ENCODE measurements around the gene TPD52L2.
A peak's percentile ranks its signal among the peaks of the same experiment; 100 is the strongest.

The TPD52L2 gene

GRCh38 chr20:63934271-63935068 is 69.4 kb downstream of the TPD52L2 start:
- no peak overlapping the region for H3K4me3 ChIP-seq (ENCODE audit: control insufficient read depth, low read depth, low read length)
- peak; percentile 26 for TF ChIP-seq CTCF (conservative IDR thresholded peaks at IDR 0.05; ENCODE audit: control insufficient read depth, insufficient read depth, low read depth, low read length)
- no peak for DNase-seq (ENCODE audit: low read depth)

GRCh38 chr20:63935447-63935846 is 70.4 kb downstream of the TPD52L2 start:
- no peak for DNase-seq (ENCODE audit: low read depth)
- no peak for TF ChIP-seq CTCF (conservative IDR thresholded peaks at IDR 0.05; ENCODE audit: control insufficient read depth, insufficient read depth, low read depth, low read length)
- no peak overlapping the region for H3K4me3 ChIP-seq (ENCODE audit: control insufficient read depth, low read depth, low read length)

GRCh38 chr20:63937596-63937995 is 72.5 kb downstream of the TPD52L2 start:
- no peak for TF ChIP-seq CTCF (conservative IDR thresholded peaks at IDR 0.05; ENCODE audit: control insufficient read depth, insufficient read depth, low read depth, low read length)
- H3K4me3 ChIP-seq (ENCODE audit: control insufficient read depth, low read depth, low read length) = no peak overlapping the region
- DNase-seq (ENCODE audit: low read depth) = peak; percentile 25

- H3K4me3 ChIP-seq (ENCODE audit: control insufficient read depth, low read depth, low read length) = no peak overlapping the region
- TF ChIP-seq CTCF (conservative IDR thresholded peaks at IDR 0.05; ENCODE audit: control insufficient read depth, insufficient read depth, low read depth, low read length) = no peak
- no peak for DNase-seq (ENCODE audit: low read depth)
These were observed 74.2 kb downstream of the TPD52L2 start for GRCh38 chr20:63939061-63939935.

GRCh38 chr20:63940071-63940471 is 75.0 kb downstream of the TPD52L2 start:
- no peak overlapping the region for H3K4me3 ChIP-seq (ENCODE audit: control insufficient read depth, low read depth, low read length)
- no peak for TF ChIP-seq CTCF (conservative IDR thresholded peaks at IDR 0.05; ENCODE audit: control insufficient read depth, insufficient read depth, low read depth, low read length)
- no peak for DNase-seq (ENCODE audit: low read depth)

GRCh38 chr20:63940472-63941266 is 75.6 kb downstream of the TPD52L2 start:
- no peak for DNase-seq (ENCODE audit: low read depth)
- no peak for TF ChIP-seq CTCF (conservative IDR thresholded peaks at IDR 0.05; ENCODE audit: control insufficient read depth, insufficient read depth, low read depth, low read length)
- no peak overlapping the region for H3K4me3 ChIP-seq (ENCODE audit: control insufficient read depth, low read depth, low read length)

Measured in fibroblast of mammary gland (primary cell).